Loucy (cell line): ENCODE results near the gene NXNL1.
"Not testable (repeated sequence)": the region's sequence is repeated elsewhere in the genome, so short reads cannot be mapped to it uniquely, and the experiment has no call there.

Experiments
- H2AFZ ChIP-seq: fragments of 200-600 bp; sonication (generic); 2 replicates; pipeline ENCODE4 v1.6.0; 2016; ENCODE audit warnings: antibody characterized with exemption, mild to moderate bottlenecking, low read length, moderate library complexity
- H3F3A ChIP-seq: fragments of 200-600 bp; 2 replicates; pipeline ENCODE4 v1.6.0; 2016; ENCODE audit warnings: antibody characterized with exemption, low read depth, mild to moderate bottlenecking
- H3K27me3 ChIP-seq: fragments of 200-600 bp; sonication (generic); 2 replicates; pipeline ENCODE4 v1.6.1; 2014; ENCODE audit warnings: low read length, mild to moderate bottlenecking; ENCODE audit not compliant: insufficient read depth, poor library complexity, severe bottlenecking
- H3K36me3 ChIP-seq: fragments of 200-600 bp; sonication (generic); 2 replicates; pipeline ENCODE4 v1.6.1; 2016; ENCODE audit warnings: low read length; ENCODE audit not compliant: insufficient read depth
- H3K4me1 ChIP-seq: fragments of 200-600 bp; sonication (generic); 2 replicates; pipeline ENCODE4 v1.5.1; 2014; ENCODE audit warnings: low read length, mild to moderate bottlenecking; ENCODE audit not compliant: insufficient read depth, poor library complexity, severe bottlenecking
- H3K4me2 ChIP-seq: fragments of 200-600 bp; sonication (generic); 2 replicates; pipeline ENCODE4 v1.6.0; 2014; ENCODE audit warnings: antibody characterized with exemption, low read length, low read depth, mild to moderate bottlenecking; ENCODE audit not compliant: poor library complexity, severe bottlenecking
- H3K4me3 ChIP-seq: fragments of 200-600 bp; sonication (generic); 2 replicates; pipeline ENCODE4 v1.5.1; 2014; ENCODE audit warnings: low read length, mild to moderate bottlenecking, mixed read lengths; ENCODE audit not compliant: poor library complexity, severe bottlenecking
- H3K79me2 ChIP-seq: fragments of 200-600 bp; sonication (generic); 2 replicates; pipeline ENCODE4 v1.6.1; 2014; ENCODE audit warnings: low read length; ENCODE audit not compliant: insufficient read depth
- H3K9ac ChIP-seq: fragments of 200-600 bp; sonication (generic); 2 replicates; pipeline ENCODE4 v1.6.0; 2014; ENCODE audit warnings: mild to moderate bottlenecking, low read depth, low read length, moderate library complexity; ENCODE audit not compliant: poor library complexity, severe bottlenecking
- H3K9me2 ChIP-seq: fragments of 200-600 bp; sonication (generic); replicated peaks from 2 replicates; pipeline ENCODE4 v1.6.1; 2016; ENCODE audit warnings: low read depth, low read length, mixed read lengths
- H3K9me3 ChIP-seq: fragments of 200-600 bp; sonication (generic); 2 replicates; pipeline ENCODE4 v1.6.1; 2014; ENCODE audit warnings: mild to moderate bottlenecking, antibody characterized with exemption, low read length, low read depth; ENCODE audit not compliant: insufficient read depth
- H4K20me1 ChIP-seq: fragments of 200-600 bp; sonication (generic); 2 replicates; pipeline ENCODE4 v1.6.0; 2014; ENCODE audit warnings: antibody characterized with exemption, low read length, mild to moderate bottlenecking; ENCODE audit not compliant: insufficient read depth, poor library complexity, severe bottlenecking
- CTCF ChIP-seq: fragments of 200-600 bp; sonication (generic); conservative IDR thresholded peaks from 2 replicates; pipeline ENCODE4 v1.5.1; 2014; ENCODE audit warnings: mild to moderate bottlenecking, antibody characterized with exemption, low read length
- EZH2phosphoT487 ChIP-seq: fragments of 200-600 bp; IDR thresholded peaks from 2 replicates; pipeline ENCODE4 v1.6.1; 2018; ENCODE audit warnings: antibody characterized with exemption, mild to moderate bottlenecking, moderate library complexity, borderline replicate concordance

NXNL1 gene

GRCh38 chr19:17460372-17461230, at the start of gene NXNL1:
TSS of gene NXNL1 (minus strand) at chr19:17460926. CDS start at chr19:17460869, 57 bp downstream.
- H3K27me3 ChIP-seq = no peaks in the 10 kb centered on the region
- no peak within 1 kb of the TSS for H2AFZ ChIP-seq
- no peak within 1 kb of the TSS for H3K9ac ChIP-seq

GRCh38 chr19:17508558-17508933, 47.8 kb upstream of the NXNL1 start:
- H2AFZ ChIP-seq, H3K9me2 ChIP-seq, H3F3A ChIP-seq, H3K4me3 ChIP-seq, H3K9me3 ChIP-seq, H3K27me3 ChIP-seq, H3K36me3 ChIP-seq: not testable (repeated sequence)
- Histone ChIP-seq H3K79me2 (peaks cover 45% of the 10 kb centered on the region), H3K4me2 (peak overlapping the region; percentile 26), H3K9ac (peak overlapping the region; percentile 32), H3K4me1 (peaks cover 20% of the 10 kb centered on the region), H4K20me1 (peaks cover 17% of the 10 kb centered on the region)

More at GRCh38 chr19:17460372-17461230, at the start of gene NXNL1:
- Histone ChIP-seq H3K36me3 (no peaks in the 10 kb centered on the region), H3K9me3 (no peaks in the 10 kb centered on the region), H3K4me3 (no peak within 1 kb of the TSS), H3K9me2 (no peaks in the 10 kb centered on the region), H4K20me1 (no peaks in the 10 kb centered on the region), H3K79me2 (no peaks in the 10 kb centered on the region), H3K4me1 (no peaks in the 10 kb centered on the region), H3K4me2 (no peak within 1 kb of the TSS), H3F3A (no peaks in the 10 kb centered on the region)
- TF ChIP-seq EZH2phosphoT487 (no peak), CTCF (no peak)

GRCh38 chr19:17506745-17507144, 46.0 kb upstream of the NXNL1 start:
- Histone ChIP-seq H3K36me3 (no peaks in the 10 kb centered on the region), H4K20me1 (peaks cover 17% of the 10 kb centered on the region), H3K27me3 (no peaks in the 10 kb centered on the region), H3F3A (no peaks in the 10 kb centered on the region), H3K4me1 (peaks cover 14% of the 10 kb centered on the region), H3K79me2 (peaks cover 33% of the 10 kb centered on the region), H3K9me2 (no peaks in the 10 kb centered on the region), H2AFZ (no peak overlapping the region), H3K9me3 (no peaks in the 10 kb centered on the region), H3K4me2 (no peak overlapping the region), H3K4me3 (no peak overlapping the region), H3K9ac (no peak overlapping the region)
- TF ChIP-seq EZH2phosphoT487 (no peak), CTCF (no peak)

- Histone ChIP-seq H3F3A (no peaks in the 10 kb centered on the region), H3K4me3 (no peak overlapping the region), H3K9ac (no peak overlapping the region), H3K27me3 (no peaks in the 10 kb centered on the region), H3K79me2 (peaks cover 25% of the 10 kb centered on the region), H3K36me3 (no peaks in the 10 kb centered on the region), H3K9me3 (no peaks in the 10 kb centered on the region), H2AFZ (no peak overlapping the region), H3K4me2 (no peak overlapping the region), H4K20me1 (peaks cover 10% of the 10 kb centered on the region), H3K4me1 (peaks cover 14% of the 10 kb centered on the region), H3K9me2 (no peaks in the 10 kb centered on the region)
- no peak for TF ChIP-seq EZH2phosphoT487
- no peak for TF ChIP-seq CTCF
Observed at GRCh38 chr19:17505223-17505622, 44.5 kb upstream of the NXNL1 start.
